NCI-H1930 (cell line): ENCODE results near the gene ARHGEF12.

Experiments used
- DNase-seq, 2 experiments: peaks; one replicate each; lab custom pipeline; 2025; lab: John Stamatoyannopoulos, UW

Gene ARHGEF12

GRCh38 chr11:120388261-120388660 lies 52.0 kb downstream of the ARHGEF12 start:
- no peak for DNase-seq

DNA sequence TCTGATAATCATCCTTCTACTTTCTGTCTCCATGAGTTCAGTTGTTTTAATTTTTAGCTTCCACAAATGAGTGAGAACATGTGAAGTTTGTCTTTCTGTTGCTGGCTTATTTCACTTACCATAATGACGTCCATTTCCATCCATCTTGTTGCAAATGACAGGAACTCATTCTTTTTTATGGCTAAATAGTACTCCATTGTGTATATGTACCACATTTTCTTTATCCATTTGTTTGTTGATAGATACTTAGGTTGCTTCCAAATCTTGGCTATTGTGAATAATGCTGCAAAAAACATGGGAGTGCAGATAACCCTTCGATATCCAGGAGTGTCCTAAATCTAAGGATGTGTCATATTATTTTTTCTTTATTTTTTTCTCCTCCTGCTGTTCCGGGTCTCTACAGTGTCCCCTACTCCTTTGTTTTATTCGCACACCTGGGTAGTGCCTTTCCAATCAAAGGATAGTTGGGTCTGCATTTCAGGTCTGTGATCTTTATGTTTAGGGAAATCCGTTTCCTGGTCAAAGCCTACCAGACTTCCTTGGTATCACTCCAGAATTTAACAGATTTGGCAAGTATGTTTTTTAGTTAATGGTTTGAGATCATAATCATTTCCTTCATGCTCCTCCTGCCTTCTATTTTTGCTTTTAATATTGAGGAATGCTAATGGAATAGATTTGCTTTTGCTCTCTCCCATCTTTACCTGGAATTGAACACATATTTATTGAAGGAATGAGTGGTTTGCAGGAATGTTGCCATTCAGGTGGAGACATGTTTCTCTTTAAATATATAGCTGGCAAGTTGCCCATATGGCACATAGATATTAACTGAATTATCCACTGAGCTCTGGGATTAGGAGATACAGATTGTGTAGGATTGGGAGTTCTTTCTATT lies 53.7 kb downstream of the ARHGEF12 start:
- DNase-seq: no peak

DNA sequence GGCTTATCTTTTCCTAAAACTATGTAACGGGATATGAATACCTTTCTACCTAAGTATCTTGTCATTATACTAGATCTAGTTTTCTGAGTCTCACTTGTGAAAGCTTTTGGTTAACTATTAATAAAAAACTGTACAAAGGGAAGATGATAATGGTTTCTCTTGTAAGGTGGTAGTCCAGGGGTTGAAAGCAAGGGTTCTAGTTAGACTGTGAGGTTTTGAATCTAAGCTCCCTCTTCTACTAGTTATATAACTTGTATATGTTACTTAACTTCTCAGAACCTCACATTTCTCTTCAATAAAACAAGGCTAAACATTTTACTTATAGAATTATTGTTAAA lies 54.3 kb downstream of the ARHGEF12 start:
- no peak for DNase-seq

DNA sequence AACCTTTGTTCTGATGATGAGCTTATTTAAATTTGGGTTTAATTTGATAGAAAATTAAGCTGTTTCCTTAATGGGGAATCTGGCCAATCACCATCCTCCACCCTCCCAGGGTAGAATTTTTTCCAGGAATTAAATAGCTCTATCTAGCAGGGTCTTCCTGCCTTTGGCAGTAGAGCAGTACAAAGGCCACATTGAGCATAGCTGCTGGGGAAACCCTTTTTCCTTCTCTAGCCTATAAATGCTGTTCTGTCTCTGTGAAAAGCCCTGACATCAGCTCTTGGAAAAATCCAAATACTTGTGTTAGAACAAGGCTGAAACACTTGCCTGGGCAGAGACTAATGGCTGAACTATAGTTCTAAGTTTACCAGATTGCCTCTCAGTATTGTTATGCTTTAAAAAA lies 55.1 kb downstream of the ARHGEF12 start:
- DNase-seq: no peak

DNA sequence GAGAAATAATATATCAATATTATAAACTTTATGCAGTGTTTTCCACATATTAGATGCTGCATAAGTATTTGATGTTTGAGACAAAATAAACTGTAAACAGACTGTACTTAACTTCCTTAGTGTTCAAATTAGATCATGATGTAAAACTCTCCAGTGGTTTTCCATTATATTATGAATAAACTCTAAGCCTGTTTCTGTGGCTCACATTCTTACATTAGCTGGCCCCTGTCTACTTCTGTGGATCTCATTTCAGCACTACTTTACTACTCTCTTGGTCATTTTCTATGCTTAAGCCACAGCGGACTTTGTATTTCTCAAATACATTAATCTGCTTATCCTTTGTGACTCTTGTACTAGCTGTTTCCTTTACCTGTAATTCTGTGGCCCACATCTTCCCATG lies 55.6 kb downstream of the ARHGEF12 start:
- DNase-seq: no peak

DNA sequence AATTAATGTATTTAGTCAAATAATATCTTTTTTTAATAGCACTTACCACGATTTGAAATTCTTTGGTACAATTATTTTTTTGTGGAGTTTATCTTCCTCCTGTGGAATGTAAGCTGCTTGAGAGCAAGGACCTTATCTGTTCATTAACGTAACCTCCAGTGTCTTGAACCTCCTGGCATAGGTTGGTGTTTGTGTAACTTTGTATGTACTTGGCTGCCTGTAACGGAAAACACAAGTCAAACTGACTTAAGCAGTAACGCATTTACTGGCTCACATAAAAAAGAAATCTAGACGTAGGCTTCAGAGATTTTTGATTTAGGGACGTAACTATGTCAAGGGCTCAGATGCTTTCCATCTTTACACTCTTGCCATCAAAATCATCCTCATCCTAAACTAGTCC lies 56.1 kb downstream of the ARHGEF12 start:
- no peak for DNase-seq

GRCh38 chr11:120392793-120393192 lies 56.6 kb downstream of the ARHGEF12 start:
- no peak for DNase-seq

DNA sequence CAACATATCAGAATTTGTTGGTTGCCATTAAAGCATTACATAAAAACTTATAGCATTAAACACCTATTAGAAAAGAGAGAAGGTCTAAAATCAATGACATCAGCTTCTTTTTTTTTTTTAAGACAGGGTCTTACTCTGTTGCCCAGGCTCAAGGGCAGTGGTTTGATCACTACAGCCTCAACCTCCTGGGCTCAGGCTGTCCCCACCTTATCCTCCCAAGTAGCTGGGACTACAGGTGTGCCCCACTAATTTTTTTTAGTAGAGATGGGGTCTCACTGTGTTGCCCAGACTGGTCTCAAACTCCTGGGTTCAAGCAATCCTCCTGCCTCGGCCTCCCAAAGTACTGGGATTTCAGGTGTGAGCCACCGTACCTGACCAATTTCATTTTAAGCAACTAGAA lies 57.9 kb downstream of the ARHGEF12 start:
- no peak for DNase-seq

GRCh38 chr11:120395778-120396177 lies 59.6 kb downstream of the ARHGEF12 start:
- DNase-seq: no peak

GRCh38 chr11:120398132-120398531 lies 61.9 kb downstream of the ARHGEF12 start:
- DNase-seq: no peak

DNA sequence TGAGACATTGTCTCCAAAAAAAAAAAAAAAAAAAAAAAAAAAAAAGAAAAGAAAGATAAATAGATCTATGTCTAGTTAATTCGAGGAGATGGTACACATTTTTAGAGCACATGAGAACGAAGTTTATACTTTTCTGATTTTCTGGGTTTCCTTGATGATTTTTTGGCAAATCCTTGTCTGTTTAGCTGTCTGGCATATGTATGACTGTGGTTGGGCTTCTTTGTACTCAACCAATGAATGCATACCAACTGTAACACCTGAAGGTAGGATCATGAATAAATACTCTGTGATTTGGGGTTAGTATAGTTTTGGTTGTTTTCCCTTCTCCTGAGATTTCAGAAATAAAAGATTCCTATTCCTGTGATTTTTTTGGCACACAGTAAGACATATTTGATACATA lies 63.1 kb downstream of the ARHGEF12 start:
- no peak for DNase-seq

GRCh38 chr11:120400564-120401364 lies 64.6 kb downstream of the ARHGEF12 start:
- no peak for DNase-seq

DNA sequence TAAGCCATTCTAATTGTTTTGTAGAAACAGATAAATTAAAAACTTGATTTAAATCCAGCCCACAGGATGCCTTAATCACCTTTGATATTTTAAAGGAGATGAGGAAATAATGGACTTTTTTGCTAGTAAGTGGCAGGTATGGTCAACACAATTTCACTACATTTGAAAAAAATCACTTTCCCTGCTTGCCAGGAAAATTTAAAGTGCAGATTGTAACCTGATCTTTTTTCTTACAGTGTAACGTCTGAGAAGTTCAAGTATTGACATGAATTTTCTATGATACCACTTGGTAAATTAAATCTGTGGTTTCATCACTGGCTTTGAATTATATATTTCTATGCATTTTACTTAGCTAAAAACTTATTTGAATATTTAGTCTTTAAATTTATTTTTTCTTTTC lies 65.3 kb downstream of the ARHGEF12 start:
- no peak for DNase-seq

DNA sequence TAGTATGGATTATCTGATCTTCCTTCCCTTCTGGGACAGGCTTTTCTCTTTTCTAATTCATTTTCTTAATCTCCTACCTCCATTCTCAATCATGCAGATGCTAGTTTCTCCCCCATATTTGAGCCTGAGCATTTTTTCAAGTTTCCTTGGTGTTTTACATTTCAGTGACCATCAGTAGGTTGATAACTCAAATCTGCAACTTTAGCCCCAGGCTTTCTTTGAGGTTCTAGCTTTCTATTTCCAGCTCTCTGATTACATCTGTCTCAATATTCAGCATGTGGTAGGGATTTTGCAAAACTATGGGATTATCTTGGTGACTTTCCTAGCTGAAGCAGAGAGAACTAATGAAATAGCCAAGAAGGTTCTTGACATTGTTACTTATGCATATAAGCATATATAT lies 67.8 kb downstream of the ARHGEF12 start:
- DNase-seq: no peak

GRCh38 chr11:120404495-120404894 lies 68.3 kb downstream of the ARHGEF12 start:
- no peak for DNase-seq

GRCh38 chr11:120409655-120410054 lies 73.4 kb downstream of the ARHGEF12 start:
- DNase-seq: no peak

GRCh38 chr11:120410622-120411380 lies 74.6 kb downstream of the ARHGEF12 start:
- DNase-seq: no peak

DNA sequence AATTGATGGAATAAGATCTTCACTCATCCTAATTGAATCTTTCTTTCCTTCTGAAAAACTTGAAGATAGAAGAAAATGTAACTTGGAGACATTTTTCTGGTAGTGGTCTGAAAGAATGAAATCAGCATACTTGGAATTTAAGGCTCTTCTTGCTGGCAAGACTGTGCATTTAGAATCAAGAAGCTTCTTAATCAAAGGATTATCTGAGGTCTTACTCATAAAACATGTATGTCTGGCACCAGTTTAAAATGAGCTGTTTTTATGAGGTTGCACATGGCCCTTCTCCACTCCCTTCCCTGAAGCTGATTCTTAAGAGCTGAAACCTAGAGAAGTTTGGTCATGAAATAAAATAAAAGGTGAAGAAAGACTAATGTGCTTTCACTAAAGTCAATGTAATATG lies 77.3 kb downstream of the ARHGEF12 start:
- no peak for DNase-seq

- DNase-seq: no peak
Observed at GRCh38 chr11:120420572-120420971, 84.4 kb downstream of the ARHGEF12 start.

- no peak for DNase-seq
Observed at GRCh38 chr11:120424185-120424969, 88.2 kb downstream of the ARHGEF12 start.

- DNase-seq: no peak
Observed at GRCh38 chr11:120424970-120425332, 88.7 kb downstream of the ARHGEF12 start.

GRCh38 chr11:120425527-120425926 lies 89.3 kb downstream of the ARHGEF12 start:
- DNase-seq: no peak
